CD14-positive monocyte (primary cell): ENCODE data around the gene MAP4K3. TPM values are rescaled to one million over a fixed set of nuclear protein-coding genes. Genes with fewer than 3 reads are reported as not detected.
"Not testable (repeated sequence)": the region's sequence is repeated elsewhere in the genome, so short reads cannot be mapped to it uniquely, and the experiment has no call there.

Experiments
- DNase-seq, 3 donors: peaks; one replicate each; pipeline ENCODE4 v3.0.0-alpha.2; 2011 to 2022
- H2AFZ ChIP-seq: 2 replicates; pipeline ENCODE4 v1.6.0; 2012; ENCODE audit warnings: mild to moderate bottlenecking, low read depth, low read length, inconsistent platforms; ENCODE audit not compliant: insufficient read depth, poor library complexity, severe bottlenecking
- H3K27ac ChIP-seq, 2 donors: 1 replicate in 1 of 2; 2 replicates in 1 of 2; pipeline ENCODE4 v1.5.1; 2012 to 2013; ENCODE audit warnings: low read length in 2 of 2, control low read depth in 1 of 2, inconsistent platforms in 1 of 2, low read depth in 1 of 2, mild to moderate bottlenecking in 1 of 2
- H3K27me3 ChIP-seq, 2 donors: one replicate each; pipeline versions ENCODE4 v1.6.0 to v1.6.1; 2011 to 2013; ENCODE audit warnings: low read length in 2 of 2; ENCODE audit not compliant: control insufficient read depth in 2 of 2, insufficient read depth in 2 of 2
- H3K36me3 ChIP-seq, 2 donors: replicated peaks in 1 of 2; 1 replicate in 1 of 2; 2 replicates in 1 of 2; pipeline versions ENCODE4 v1.5.1 to v1.6.1; 2012 to 2013; ENCODE audit warnings: low read length in 2 of 2, control low read depth in 1 of 2, inconsistent platforms in 1 of 2, mild to moderate bottlenecking in 1 of 2; ENCODE audit not compliant: insufficient read depth in 2 of 2, control insufficient read depth in 1 of 2
- H3K4me1 ChIP-seq, 2 donors: 1 replicate in 1 of 2; 2 replicates in 1 of 2; pipeline versions ENCODE4 v1.5.1 to v1.6.1; 2012 to 2013; ENCODE audit warnings: low read length in 2 of 2, control low read depth in 1 of 2, inconsistent platforms in 1 of 2, mild to moderate bottlenecking in 1 of 2, moderate library complexity in 1 of 2; ENCODE audit not compliant: insufficient read depth in 2 of 2, control insufficient read depth in 1 of 2
- H3K4me2 ChIP-seq: replicated peaks from 2 replicates; pipeline ENCODE3; 2012; ENCODE audit warnings: low read length, moderate library complexity, mild to moderate bottlenecking; ENCODE audit not compliant: poor library complexity, severe bottlenecking; ENCODE audit errors: extremely low read depth
- H3K4me3 ChIP-seq, 3 experiments: fragments of 200-600 bp in 1 of 3; sonication (generic) in 1 of 3; replicated peaks in 1 of 3; 1 replicate in 2 of 3; 2 replicates in 1 of 3; pipeline ENCODE4 v1.5.1; 2011 to 2013; ENCODE audit warnings: low read length in 3 of 3, mild to moderate bottlenecking in 3 of 3, control low read depth in 2 of 3, low read depth in 2 of 3, inconsistent platforms in 1 of 3, moderate library complexity in 1 of 3
- H3K79me2 ChIP-seq: 2 replicates; pipeline ENCODE4 v1.6.0; 2012; ENCODE audit warnings: mild to moderate bottlenecking, control low read depth, inconsistent platforms, low read length, moderate library complexity; ENCODE audit not compliant: insufficient read depth
- H3K9ac ChIP-seq: 2 replicates; pipeline ENCODE4 v1.6.0; 2017; ENCODE audit warnings: low read length, mild to moderate bottlenecking; ENCODE audit not compliant: insufficient read depth, poor library complexity, severe bottlenecking
- H3K9me3 ChIP-seq, 2 donors: replicated peaks in 1 of 2; 1 replicate in 1 of 2; 2 replicates in 1 of 2; pipeline versions ENCODE4 v1.5.1 to v1.6.1; 2012 to 2013; ENCODE audit warnings: low read length in 2 of 2, control low read depth in 1 of 2; ENCODE audit not compliant: control insufficient read depth in 1 of 2, insufficient read depth in 1 of 2
- H4K20me1 ChIP-seq: 2 replicates; pipeline ENCODE4 v1.6.0; 2012; ENCODE audit warnings: mild to moderate bottlenecking, low read length, control low read depth, moderate library complexity; ENCODE audit not compliant: insufficient read depth
- H3K27ac Mint-ChIP-seq, 7 donors: one replicate each; pipeline ENCODE4 v1.8.0; 2020; ENCODE audit warnings: mild to moderate bottlenecking in 7 of 7, mixed read lengths in 7 of 7, moderate library complexity in 6 of 7, inconsistent platforms in 2 of 7
- H3K27me3 Mint-ChIP-seq, 3 donors: one replicate each; pipeline ENCODE4 v1.8.0; 2021 to 2022; ENCODE audit warnings: low read depth in 3 of 3, mild to moderate bottlenecking in 3 of 3, mixed read lengths in 3 of 3, moderate library complexity in 3 of 3, inconsistent platforms in 1 of 3
- H3K36me3 Mint-ChIP-seq, 2 donors: one replicate each; pipeline ENCODE4 v1.8.0; 2020; ENCODE audit warnings: mixed read lengths in 2 of 2, inconsistent platforms in 1 of 2, mild to moderate bottlenecking in 1 of 2
- H3K4me1 Mint-ChIP-seq: one replicate; pipeline ENCODE4 v1.8.0; 2020; ENCODE audit warnings: mild to moderate bottlenecking, mixed read lengths
- H3K4me3 Mint-ChIP-seq, 2 donors: one replicate each; pipeline ENCODE4 v1.8.0; 2020; ENCODE audit warnings: mild to moderate bottlenecking in 2 of 2, mixed read lengths in 2 of 2, moderate library complexity in 1 of 2
- H3K9me3 Mint-ChIP-seq, 7 donors: one replicate each; pipeline ENCODE4 v1.8.0; 2020 to 2022; ENCODE audit warnings: mixed read lengths in 7 of 7, mild to moderate bottlenecking in 6 of 7, moderate library complexity in 6 of 7, inconsistent platforms in 2 of 7
- CTCF ChIP-seq: fragments of 200-600 bp; IDR thresholded peaks from one replicate; pipeline ENCODE4 v1.8.0; 2022; ENCODE audit warnings: antibody characterized with exemption, mild to moderate bottlenecking
- WGBS: methylation state at CpG from one replicate; pipeline ENCODE4 v1.1.5; 2013; ENCODE audit warnings: missing lambda C conversion rate; ENCODE audit not compliant: insufficient coverage; 5-methylcytosine and 5-hydroxymethylcytosine counted together
- intact Hi-C, 2 donors: fragments of 100-400 bp; cut with micrococcal nuclease; formaldehyde crosslinking; loops; one replicate each; pipeline versions ENCODE4 v1.15.0 to v1.15.1; 2023
- polyA plus RNA-seq, 3 donors: library from polyadenylated mRNA; depleted of rRNA in 1 of 3; unstranded in 2 of 3; stranded (reverse) in 1 of 3; fragments of 300-500 nt in 2 of 3; fragments of >200 nt in 1 of 3; fragmentation: Illumina TruSeq in 2 of 3; gene quantifications; 1 replicate in 2 of 3; 2 replicates in 1 of 3; pipeline ENCODE4 v1.2.3, GENCODE V29; 2012 to 2021

The MAP4K3 gene
- polyA plus RNA-seq, 3 donors: 1.0 to 8.0 (median 4.0) TPM

GRCh38 chr2:39244241-39244862 is 192.7 kb downstream of the MAP4K3 start:
- H3K27ac ChIP-seq, intact Hi-C loops, H3K9ac ChIP-seq, H3K9me3 ChIP-seq, H3K79me2 ChIP-seq, H3K36me3 ChIP-seq, H4K20me1 ChIP-seq, H3K27me3 ChIP-seq, H3K36me3 Mint-ChIP-seq, H3K27ac Mint-ChIP-seq, H2AFZ ChIP-seq, H3K4me1 ChIP-seq, DNase-seq: not testable (repeated sequence)
- peaks cover 6 to 11% (median 7%) of the 10 kb centered on the region in 3 donors for H3K27me3 Mint-ChIP-seq
- H3K9me3 Mint-ChIP-seq: peaks cover 2 to 11% (median 8%) of the 10 kb centered on the region in 7 donors
- peaks cover 16% of the 10 kb centered on the region for H3K4me1 Mint-ChIP-seq
- Histone ChIP-seq H3K4me3 (peak overlapping the region in 1 of 3 experiments; percentile 67), H3K4me2 (peak overlapping the region; percentile 68)
- peak overlapping the region; percentile 77 to 94 for H3K4me3 Mint-ChIP-seq
- 95% methylated on average over 34 of the region's 39 CpGs for WGBS

- peak within 1 kb of the TSS; percentile 62 for H2AFZ ChIP-seq
- Mint-ChIP-seq H3K4me1 (peaks cover 16% of the 10 kb centered on the region), H3K36me3 (peaks cover 0 to 3% of the 10 kb centered on the region in 2 donors), H3K4me3 (peak within 1 kb of the TSS; percentile 79 to 94), H3K9me3 (peaks cover 2 to 11% (median 8%) of the 10 kb centered on the region in 7 donors), H3K27me3 (peaks cover 6 to 11% (median 7%) of the 10 kb centered on the region in 3 donors), H3K27ac (no peak within 1 kb of the TSS)
- H3K79me2 ChIP-seq: no peaks in the 10 kb centered on the region
- peak within 1 kb of the TSS in 2 of 3 experiments; percentile 6 to 67 for H3K4me3 ChIP-seq
- no peaks in the 10 kb centered on the region for H3K27me3 ChIP-seq
- H3K9me3 ChIP-seq: peaks cover 0 to 5% of the 10 kb centered on the region in 2 donors
- H3K27ac ChIP-seq: no peak within 1 kb of the TSS
- peaks cover 0 to 3% of the 10 kb centered on the region in 2 donors for H3K4me1 ChIP-seq
- H4K20me1 ChIP-seq: no peaks in the 10 kb centered on the region
- no peak for TF ChIP-seq CTCF
- H3K36me3 ChIP-seq: no peaks in the 10 kb centered on the region
- peak within 1 kb of the TSS; percentile 68 for H3K4me2 ChIP-seq
- no peak for DNase-seq
- intact Hi-C loops: no loop called here
- H3K9ac ChIP-seq: no peak within 1 kb of the TSS
- WGBS: 71% methylated on average over 57 of the region's 58 CpGs
Observed at GRCh38 chr2:39243469-39244123, 193.5 kb downstream of the MAP4K3 start, which contains the start of gene CDKL4. TSS of gene CDKL4 (minus strand) at chr2:39243970.
